ENCODE data around the gene INSYN2A. TPM values are rescaled to one million over a fixed set of nuclear protein-coding genes. Genes with fewer than 3 reads are reported as not detected.

The INSYN2A gene
- polyA plus RNA-seq, 3 donors: not detected

DNA sequence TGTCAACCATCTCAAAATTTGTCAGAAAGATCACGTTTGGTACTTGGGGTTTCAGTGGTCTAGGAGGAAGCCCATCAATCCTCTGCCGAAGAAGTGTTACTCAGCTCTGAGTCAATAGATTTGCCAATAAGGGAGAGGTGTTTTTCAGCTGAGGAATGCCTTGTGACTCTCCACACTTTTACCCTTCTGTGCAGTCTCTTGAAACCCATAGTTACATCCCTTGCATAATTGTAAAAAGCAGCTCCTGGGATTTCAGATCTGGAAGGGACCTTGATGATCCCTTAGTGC lies 47.5 kb downstream of the INSYN2A start:
- Mint-ChIP-seq H3K27me3 (ENCODE audit: low read depth in 3 of 3) (peaks cover 0 to 5% (median 5%) of the 10 kb centered on the region in 3 donors), H3K4me3 (peak overlapping the region in 1 of 2 donors; percentile 68), H3K36me3 (no peaks in the 10 kb centered on the region), H3K27ac (peak overlapping the region in 1 of 7 donors; percentile 7), H3K9me3 (no peaks in the 10 kb centered on the region), H3K4me1 (peaks cover 22% of the 10 kb centered on the region)
- peak overlapping the region; percentile 4 for H3K4me2 ChIP-seq (replicated peaks; ENCODE audit: extremely low read depth, low read length, poor library complexity, severe bottlenecking)
- 0% methylated on average over 1 of the region's 2 CpGs for WGBS (ENCODE audit: insufficient coverage)
- H3K9ac ChIP-seq (ENCODE audit: insufficient read depth, low read length, poor library complexity, severe bottlenecking): no peak overlapping the region
- peaks cover 15 to 16% of the 10 kb centered on the region in 2 donors for H3K4me1 ChIP-seq (ENCODE audit: control insufficient read depth in 1 of 2, insufficient read depth in 2 of 2, low read length in 2 of 2)
- peak; percentile 16 to 73 (median 34) for DNase-seq
- no peaks in the 10 kb centered on the region for H3K27me3 ChIP-seq (ENCODE audit: control insufficient read depth in 2 of 2, insufficient read depth in 2 of 2, low read length in 2 of 2)
- no peaks in the 10 kb centered on the region for H3K79me2 ChIP-seq (ENCODE audit: insufficient read depth, low read length)
- H3K27ac ChIP-seq (ENCODE audit: low read depth in 1 of 2, low read length in 2 of 2): no peak overlapping the region
- no peaks in the 10 kb centered on the region for H3K9me3 ChIP-seq (replicated peaks in 1 of 2; ENCODE audit: control insufficient read depth in 1 of 2, insufficient read depth in 1 of 2, low read length in 2 of 2)
- intact Hi-C loops (cut with micrococcal nuclease): no loop called here
- H3K4me3 ChIP-seq (replicated peaks in 1 of 3; ENCODE audit: low read depth in 2 of 3, low read length in 3 of 3): no peak overlapping the region
- no peak for TF ChIP-seq CTCF (IDR thresholded peaks at IDR 0.05)
- H4K20me1 ChIP-seq (ENCODE audit: insufficient read depth, low read length): no peaks in the 10 kb centered on the region
- no peaks in the 10 kb centered on the region for H3K36me3 ChIP-seq (replicated peaks in 1 of 2; ENCODE audit: control insufficient read depth in 1 of 2, insufficient read depth in 2 of 2, low read length in 2 of 2)
- no peak overlapping the region for H2AFZ ChIP-seq (ENCODE audit: insufficient read depth, low read depth, low read length, poor library complexity, severe bottlenecking)

DNA sequence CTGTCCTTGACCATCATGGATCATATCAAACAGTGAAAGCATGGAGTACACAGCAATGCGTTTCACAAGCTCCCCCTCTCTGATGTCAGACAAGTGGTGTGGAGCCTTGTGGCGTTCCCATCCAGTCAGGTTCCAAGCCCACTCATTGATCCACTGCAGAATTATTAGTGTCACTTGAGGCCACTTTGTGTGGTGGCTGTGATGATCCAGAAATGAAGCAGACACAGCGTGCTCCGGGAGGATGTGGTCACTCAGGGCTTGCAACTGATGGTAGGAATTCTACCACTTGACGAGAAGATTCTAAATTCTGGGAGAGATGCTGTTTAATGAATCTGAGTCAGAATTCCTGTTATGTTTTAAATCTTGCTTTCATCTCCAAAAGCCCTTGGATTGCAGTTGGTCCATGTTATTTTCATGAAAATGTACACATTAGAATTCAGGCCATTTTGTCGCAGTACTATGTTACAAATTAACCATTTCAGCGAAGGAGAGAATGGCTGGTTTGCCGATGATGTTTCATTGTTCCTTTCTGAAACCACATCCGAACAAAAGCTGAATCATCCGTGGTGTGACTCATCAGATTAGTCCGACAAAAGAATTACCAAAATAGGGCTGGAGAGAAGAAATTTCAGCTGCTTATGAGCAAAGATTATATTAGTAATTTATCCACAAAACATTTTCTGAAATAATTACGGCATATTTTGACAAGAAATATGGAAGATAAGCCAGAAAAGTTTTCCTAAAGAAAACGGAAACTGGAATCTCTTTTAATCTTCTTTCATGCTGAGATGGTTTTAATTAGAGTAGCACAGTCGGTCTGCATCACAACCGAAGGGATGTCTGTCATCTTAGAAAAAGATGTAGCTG lies 48.1 kb downstream of the INSYN2A start:
- Mint-ChIP-seq H3K4me1 (peaks cover 22% of the 10 kb centered on the region), H3K27ac (peak overlapping the region in 3 of 7 donors; percentile 0 to 13 (median 7)), H3K4me3 (peak overlapping the region in 1 of 2 donors; percentile 68), H3K9me3 (no peaks in the 10 kb centered on the region), H3K27me3 (ENCODE audit: low read depth in 3 of 3) (peaks cover 0 to 5% (median 5%) of the 10 kb centered on the region in 3 donors), H3K36me3 (no peaks in the 10 kb centered on the region)
- H2AFZ ChIP-seq (ENCODE audit: insufficient read depth, low read depth, low read length, poor library complexity, severe bottlenecking): no peak overlapping the region
- intact Hi-C loops (cut with micrococcal nuclease): no loop called here
- no peaks in the 10 kb centered on the region for H3K27me3 ChIP-seq (ENCODE audit: control insufficient read depth in 2 of 2, insufficient read depth in 2 of 2, low read length in 2 of 2)
- no peak overlapping the region for H3K27ac ChIP-seq (ENCODE audit: low read depth in 1 of 2, low read length in 2 of 2)
- no peak overlapping the region for H3K9ac ChIP-seq (ENCODE audit: insufficient read depth, low read length, poor library complexity, severe bottlenecking)
- H3K4me3 ChIP-seq (replicated peaks in 1 of 3; ENCODE audit: low read depth in 2 of 3, low read length in 3 of 3): peak overlapping the region in 1 of 3 experiments; percentile 18
- H4K20me1 ChIP-seq (ENCODE audit: insufficient read depth, low read length): no peaks in the 10 kb centered on the region
- H3K9me3 ChIP-seq (replicated peaks in 1 of 2; ENCODE audit: control insufficient read depth in 1 of 2, insufficient read depth in 1 of 2, low read length in 2 of 2): no peaks in the 10 kb centered on the region
- peaks cover 15 to 16% of the 10 kb centered on the region in 2 donors for H3K4me1 ChIP-seq (ENCODE audit: control insufficient read depth in 1 of 2, insufficient read depth in 2 of 2, low read length in 2 of 2)
- no peaks in the 10 kb centered on the region for H3K36me3 ChIP-seq (replicated peaks in 1 of 2; ENCODE audit: control insufficient read depth in 1 of 2, insufficient read depth in 2 of 2, low read length in 2 of 2)
- H3K79me2 ChIP-seq (ENCODE audit: insufficient read depth, low read length): no peaks in the 10 kb centered on the region
- peak; percentile 37 to 74 (median 43) for DNase-seq
- WGBS (ENCODE audit: insufficient coverage): 64% methylated on average over 6 of the region's 15 CpGs
- peak overlapping the region; percentile 4 for H3K4me2 ChIP-seq (replicated peaks; ENCODE audit: extremely low read depth, low read length, poor library complexity, severe bottlenecking)
- no peak for TF ChIP-seq CTCF (IDR thresholded peaks at IDR 0.05)
